ENCODE measurements around the gene NT5C2.

DNA sequence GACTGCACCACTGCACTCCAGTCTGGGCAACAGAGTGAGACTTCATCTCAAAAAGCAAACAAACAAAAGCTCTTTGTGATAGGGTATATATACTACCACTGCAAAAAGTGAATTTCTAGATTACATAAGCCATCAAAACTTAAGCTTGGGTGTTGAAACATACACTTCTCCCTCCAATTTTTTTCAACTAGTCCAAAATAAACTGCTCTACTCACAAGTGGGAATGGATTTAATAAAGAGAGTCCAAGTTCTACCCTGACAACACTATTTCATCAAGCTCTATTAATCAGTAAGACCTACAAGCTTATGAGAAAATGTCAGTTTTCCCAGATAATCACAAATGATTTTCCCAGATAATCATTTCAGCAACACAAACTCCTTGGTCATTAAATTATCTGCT, 82.7 kb downstream of the NT5C2 start:
- TF ChIP-seq, protein P1, sequence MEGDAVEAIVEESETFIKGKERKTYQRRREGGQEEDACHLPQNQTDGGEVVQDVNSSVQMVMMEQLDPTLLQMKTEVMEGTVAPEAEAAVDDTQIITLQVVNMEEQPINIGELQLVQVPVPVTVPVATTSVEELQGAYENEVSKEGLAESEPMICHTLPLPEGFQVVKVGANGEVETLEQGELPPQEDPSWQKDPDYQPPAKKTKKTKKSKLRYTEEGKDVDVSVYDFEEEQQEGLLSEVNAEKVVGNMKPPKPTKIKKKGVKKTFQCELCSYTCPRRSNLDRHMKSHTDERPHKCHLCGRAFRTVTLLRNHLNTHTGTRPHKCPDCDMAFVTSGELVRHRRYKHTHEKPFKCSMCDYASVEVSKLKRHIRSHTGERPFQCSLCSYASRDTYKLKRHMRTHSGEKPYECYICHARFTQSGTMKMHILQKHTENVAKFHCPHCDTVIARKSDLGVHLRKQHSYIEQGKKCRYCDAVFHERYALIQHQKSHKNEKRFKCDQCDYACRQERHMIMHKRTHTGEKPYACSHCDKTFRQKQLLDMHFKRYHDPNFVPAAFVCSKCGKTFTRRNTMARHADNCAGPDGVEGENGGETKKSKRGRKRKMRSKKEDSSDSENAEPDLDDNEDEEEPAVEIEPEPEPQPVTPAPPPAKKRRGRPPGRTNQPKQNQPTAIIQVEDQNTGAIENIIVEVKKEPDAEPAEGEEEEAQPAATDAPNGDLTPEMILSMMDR (IDR thresholded peaks at IDR 0.05) = no peak
- TF ChIP-seq POLR2A (IDR thresholded peaks at IDR 0.05) = no peak

All from lower leg skin (tissue), 3 donors.